K562 (cell line): ENCODE data around the gene ZNF284. TPM values are rescaled to one million over a fixed set of nuclear protein-coding genes. Genes with fewer than 3 reads are reported as not detected.

Source experiments
- ATAC-seq: fragments of 200-7000 bp; cut with Tn5 transposase; 3 replicates; pipeline ENCODE4 v1.9.1; 2020; ENCODE audit warnings: moderate library complexity
- BruUV-seq: library from RNA; stranded (reverse); fragments of 400-500 nt; replicated peaks from 2 replicates; lab custom pipeline; 2021; lab: Mats Ljungman, UMichigan
- CTCF ChIA-PET: fragments of 300-600 bp; formaldehyde crosslinking; extraction: SDS; loops from one replicate; lab custom pipeline; 2021; ENCODE audit warnings: low intra/inter-chr PET ratio; lab: Yijun Ruan, JAX
- POLR2A ChIA-PET: fragments of 300-600, 350-650 bp; sonication (Branson Sonifier 250); formaldehyde crosslinking; extraction: SDS; loops from one replicate; lab custom pipeline; 2021; ENCODE audit warnings: antibody characterized with exemption, inconsistent platforms; lab: Yijun Ruan, JAX
- DNase-seq, 4 experiments: peaks; one replicate each; pipeline versions ENCODE4 v3.0.0 to v3.0.0-alpha.2; 2011 to 2018; ENCODE audit warnings: low spot score in 3 of 4, mixed read lengths in 3 of 4; ENCODE audit errors: extremely low read depth in 1 of 4
- FAIRE-seq: peaks from 2 replicates; lab custom pipeline; 2011; peaks lifted over from hg19 to GRCh38; lab: Jason Lieb, UNC
- H2AFZ ChIP-seq: 2 replicates; pipeline ENCODE4 v1.6.0; 2011; ENCODE audit warnings: low read depth, low read length, control low read depth, inconsistent platforms
- H3K27ac ChIP-seq: fragments of 200-600 bp; 3 replicates; pipeline ENCODE4 v1.8.0; 2011; ENCODE audit warnings: low read depth, mild to moderate bottlenecking, control low read depth, inconsistent platforms, low read length, moderate library complexity, mixed read lengths; ENCODE audit errors: extremely low read depth
- H3K27me3 ChIP-seq, 2 experiments: fragments of 300-600 bp in 1 of 2; 2 replicates in 1 of 2; 3 replicates in 1 of 2; pipeline versions ENCODE4 v1.6.0 to v1.8.0; 2011; ENCODE audit warnings: inconsistent platforms in 2 of 2, low read length in 2 of 2, mild to moderate bottlenecking in 1 of 2, mixed read lengths in 1 of 2, moderate library complexity in 1 of 2; ENCODE audit not compliant: control insufficient read depth in 2 of 2, insufficient read depth in 2 of 2
- H3K36me3 ChIP-seq: fragments of 300-600 bp; 3 replicates; pipeline ENCODE4 v1.8.0; 2011; ENCODE audit warnings: mild to moderate bottlenecking, low read length, inconsistent platforms; ENCODE audit not compliant: control insufficient read depth, insufficient read depth
- H3K4me1 ChIP-seq, 2 experiments: fragments of 200-600 bp in 1 of 2; replicated peaks in 1 of 2; 2 replicates in 1 of 2; 3 replicates in 1 of 2; pipeline versions ENCODE4 v1.5.1 to v1.8.0; 2011; ENCODE audit warnings: inconsistent platforms in 2 of 2, low read length in 2 of 2, mild to moderate bottlenecking in 1 of 2, mixed read lengths in 1 of 2, moderate library complexity in 1 of 2; ENCODE audit not compliant: control insufficient read depth in 2 of 2, insufficient read depth in 2 of 2
- H3K4me2 ChIP-seq: 2 replicates; pipeline ENCODE4 v1.6.1; 2011; ENCODE audit warnings: low read length, control low read depth, inconsistent platforms, mixed read lengths; ENCODE audit not compliant: insufficient read depth
- H3K4me3 ChIP-seq: fragments of 200-600 bp; sonication (generic), shearing (Covaris generic); 2 replicates; pipeline ENCODE4 v1.5.1; 2016; ENCODE audit warnings: control low read depth, inconsistent platforms
- H3K79me2 ChIP-seq: fragments of 200-600 bp; 3 replicates; pipeline ENCODE4 v1.8.0; 2011; ENCODE audit warnings: low read length, inconsistent platforms; ENCODE audit not compliant: control insufficient read depth, insufficient read depth
- H3K9ac ChIP-seq, 2 experiments: 2 replicates each; pipeline versions ENCODE4 v1.6.0 to v1.6.1; 2011; ENCODE audit warnings: low read depth in 2 of 2, low read length in 2 of 2, control low read depth in 1 of 2, inconsistent platforms in 1 of 2, mild to moderate bottlenecking in 1 of 2, mixed read lengths in 1 of 2; ENCODE audit not compliant: insufficient read depth in 1 of 2
- H3K9me1 ChIP-seq: one replicate; pipeline ENCODE4 v1.6.0; 2011; ENCODE audit warnings: inconsistent platforms, mild to moderate bottlenecking, low read length, moderate library complexity; ENCODE audit not compliant: control insufficient read depth, insufficient read depth
- H3K9me3 ChIP-seq: replicated peaks from 2 replicates; pipeline ENCODE4 v1.5.1; 2011; ENCODE audit warnings: low read depth, low read length, inconsistent platforms; ENCODE audit not compliant: control insufficient read depth, insufficient read depth
- H4K20me1 ChIP-seq: replicated peaks from 2 replicates; pipeline ENCODE4 v1.6.1; 2011; ENCODE audit warnings: low read length, inconsistent platforms, mixed read lengths; ENCODE audit not compliant: control insufficient read depth, insufficient read depth
- ARID4B ChIP-seq: sonication (generic); formaldehyde crosslinking; IDR thresholded peaks from 2 replicates; pipeline ENCODE4 v1.8.0; 2022; ENCODE audit warnings: mild to moderate bottlenecking, missing genetic modification reagents
- BACH1 ChIP-seq: fragments of 200-800 bp; sonication (Bioruptor generic); IDR thresholded peaks from 2 replicates; pipeline ENCODE4 v1.6.1; 2016; ENCODE audit warnings: missing genetic modification characterization, missing compliant biosample characterization
- EHMT2 ChIP-seq: fragments of 450-650 bp; IDR thresholded peaks from 2 replicates; pipeline ENCODE4 v1.6.1; 2018; ENCODE audit warnings: antibody characterized with exemption
- GTF2E2 ChIP-seq: fragments of 200-800 bp; sonication (Bioruptor generic); IDR thresholded peaks from 2 replicates; pipeline ENCODE4 v1.6.1; 2016; ENCODE audit warnings: missing genetic modification characterization, missing compliant biosample characterization
- HIVEP1 ChIP-seq: fragments of 250-450 bp; sonication (Bioruptor Pico); IDR thresholded peaks from 2 replicates; pipeline ENCODE4 v1.4.0; 2020; ENCODE audit warnings: mild to moderate bottlenecking
- KLF1 ChIP-seq: fragments of 450-650 bp; IDR thresholded peaks from 2 replicates; pipeline ENCODE4 v1.6.1; 2016; ENCODE audit warnings: missing genetic modification characterization, missing compliant biosample characterization
- MYC ChIP-seq, 2 experiments: fragments of 250-450 bp in 1 of 2; sonication (Bioruptor Pico) in 1 of 2; IDR thresholded peaks; 2 replicates each; pipeline versions ENCODE4 v1.5.1 to v1.6.1; 2012 to 2021; ENCODE audit warnings: low read depth in 2 of 2, borderline replicate concordance in 1 of 2, improper control_type of control experiment in 1 of 2, low read length in 1 of 2, mild to moderate bottlenecking in 1 of 2, moderate library complexity in 1 of 2
- POLR2AphosphoS2 ChIP-seq: IDR thresholded peaks from 2 replicates; pipeline ENCODE4 v1.6.1; 2012; ENCODE audit warnings: low read length, improper control_type of control experiment
- ZNF143 ChIP-seq: sonication (generic); formaldehyde crosslinking; IDR thresholded peaks from 2 replicates; pipeline ENCODE4 v1.9.0; 2022; ENCODE audit warnings: mild to moderate bottlenecking, missing genetic modification reagents
- ZNF766 ChIP-seq: fragments of 200-800 bp; sonication (Bioruptor generic); conservative IDR thresholded peaks from 2 replicates; pipeline ENCODE4 v1.6.1; 2016; ENCODE audit warnings: missing genetic modification characterization, missing compliant biosample characterization
- WGBS: fragments of 100-300 bp; shearing (Covaris generic); methylation state at CpG from one replicate; pipeline ENCODE4 v1.1.6; 2016; ENCODE audit warnings: low coverage, mixed read lengths; ENCODE audit not compliant: insufficient coverage; ENCODE audit errors: missing lambda C conversion rate; 5-methylcytosine and 5-hydroxymethylcytosine counted together
- in situ Hi-C: fragments of 300-500 bp; cut with MboI; formaldehyde crosslinking; loops from 4 replicates; pipeline ENCODE4 v1.15.0; 2018; ENCODE audit warnings: inconsistent platforms, mixed read lengths
- intact Hi-C: fragments of 100-400 bp; cut with micrococcal nuclease; formaldehyde crosslinking; loops from 2 replicates; pipeline ENCODE4 v1.14.2; 2022
- polyA plus RNA-seq, 8 experiments: library from polyadenylated mRNA; depleted of rRNA in 4 of 8; stranded (reverse) in 5 of 8; unstranded in 3 of 8; fragments of >200 nt; fragmentation: Nextera tagmentation in 2 of 8; fragmentation: Illumina TruSeq in 1 of 8; extraction: Ambion mirVana in 2 of 8; extraction: Trizol in 1 of 8; gene quantifications; 2 replicates each; pipeline versions ENCODE4 v1.2.1 to v1.2.3, GENCODE V29; 2011 to 2014; ENCODE audit warnings: inconsistent platforms in 1 of 8, missing spikeins in 1 of 8
- total RNA-seq, 7 experiments: library from RNA; depleted of rRNA in 6 of 7; stranded (reverse); fragments of >200 nt in 6 of 7; fragmentation: Illumina TruSeq in 2 of 7; extraction: Trizol in 2 of 7; gene quantifications; 2 replicates each; pipeline versions ENCODE4 v1.2.1 to v1.2.3, GENCODE V29; 2011 to 2021; ENCODE audit warnings: low replicate concordance in 1 of 7

ZNF284 gene
- total and polyA plus RNA-seq, 9 of the 15 experiments (the other 6 are each of a cell fraction or from before 2014, with no cell fraction given), result 0.07 to 0.24 (median 0.20) TPM

GRCh38 chr19:44071824-44072542, at the start of gene ZNF284 (continued):
- TF ChIP-seq ZNF766 (CRISPR knock-in tag) (peak; percentile 5; the same call in 1 of the 2 replicates), HIVEP1 (CRISPR knock-in tag) (0 out of 2 replicates have a peak, but pooled peaks have one; percentile 20)

GRCh38 chr19:44024900-44025216, 47.1 kb upstream of the ZNF284 start:
- no peak for ATAC-seq
- H3K4me3 ChIP-seq, result peak overlapping the region; percentile 80
- DNase-seq, result peak in 1 of 4 experiments; percentile 8
- peaks cover 3% of the 10 kb centered on the region; the same call in 1 of the 2 replicates for H3K9me3 ChIP-seq
- peak overlapping the region; percentile 86; the same call in 1 of the 3 replicates for H3K27ac ChIP-seq
- no peak for FAIRE-seq
- H2AFZ ChIP-seq, result peak overlapping the region; percentile 85
- no peaks in the 10 kb centered on the region for H4K20me1 ChIP-seq
- no peaks in the 10 kb centered on the region for H3K27me3 ChIP-seq
- no peaks in the 10 kb centered on the region for H3K9me1 ChIP-seq
- ChIA-PET CTCF (no interaction called here), POLR2A (interaction anchor here (0.6 to 1.1 kb wide), 7 partner anchors 10 to 357 kb away, joined by 3 to 4 read pairs (median 3); partner anchors contain the start of genes ZNF221 and ZNF45)
- H3K9ac ChIP-seq, result peak overlapping the region in 1 of 2 experiments; percentile 88; a peak in 2 of 4 replicates
- in situ Hi-C loops (no loop called here), intact Hi-C loops (no loop called here)
- 32% methylated on average over 4 of the region's 4 CpGs for WGBS
- no TSS peak for BruUV-seq
- peaks cover 5% of the 10 kb centered on the region; the same call in 1 of the 3 replicates for H3K79me2 ChIP-seq
- H3K4me1 ChIP-seq, result peaks cover 3 to 4% of the 10 kb centered on the region in 2 experiments; a peak in 1 of 5 replicates
- peaks cover 4% of the 10 kb centered on the region; the same call in 1 of the 3 replicates for H3K36me3 ChIP-seq
- peak overlapping the region; percentile 98 for H3K4me2 ChIP-seq
- TF ChIP-seq ZNF143, result no peak
- TF ChIP-seq EHMT2, result peak; percentile 30; the same call in 1 of the 2 replicates
- TF ChIP-seq MYC (IDR thresholded peaks at IDR 0.05; ENCODE audit: low read depth, low read length), result 0 out of 2 replicates have a peak, but pooled peaks have one; percentile 10
- no peak for TF ChIP-seq MYC (CRISPR knock-in tag; IDR thresholded peaks at IDR 0.05; ENCODE audit: borderline replicate concordance, low read depth)
- TF ChIP-seq ARID4B (CRISPR knock-in tag), result 0 out of 2 replicates have a peak, but pooled peaks have one; percentile 15
- 0 out of 2 replicates have a peak, but pooled peaks have one; percentile 48 for TF ChIP-seq BACH1 (tag)
- TF ChIP-seq KLF1 (tag), result peak; percentile 45; the same call in 1 of the 2 replicates
- TF ChIP-seq GTF2E2, result peak; percentile 63; the same call in 1 of the 2 replicates
- TF ChIP-seq POLR2AphosphoS2, result no peak
